ENCODE results near the gene RGL1.

GRCh38 chr1:183841550-183841949 lies 36.6 kb downstream of the RGL1 start:
- TF ChIP-seq, protein P1, sequence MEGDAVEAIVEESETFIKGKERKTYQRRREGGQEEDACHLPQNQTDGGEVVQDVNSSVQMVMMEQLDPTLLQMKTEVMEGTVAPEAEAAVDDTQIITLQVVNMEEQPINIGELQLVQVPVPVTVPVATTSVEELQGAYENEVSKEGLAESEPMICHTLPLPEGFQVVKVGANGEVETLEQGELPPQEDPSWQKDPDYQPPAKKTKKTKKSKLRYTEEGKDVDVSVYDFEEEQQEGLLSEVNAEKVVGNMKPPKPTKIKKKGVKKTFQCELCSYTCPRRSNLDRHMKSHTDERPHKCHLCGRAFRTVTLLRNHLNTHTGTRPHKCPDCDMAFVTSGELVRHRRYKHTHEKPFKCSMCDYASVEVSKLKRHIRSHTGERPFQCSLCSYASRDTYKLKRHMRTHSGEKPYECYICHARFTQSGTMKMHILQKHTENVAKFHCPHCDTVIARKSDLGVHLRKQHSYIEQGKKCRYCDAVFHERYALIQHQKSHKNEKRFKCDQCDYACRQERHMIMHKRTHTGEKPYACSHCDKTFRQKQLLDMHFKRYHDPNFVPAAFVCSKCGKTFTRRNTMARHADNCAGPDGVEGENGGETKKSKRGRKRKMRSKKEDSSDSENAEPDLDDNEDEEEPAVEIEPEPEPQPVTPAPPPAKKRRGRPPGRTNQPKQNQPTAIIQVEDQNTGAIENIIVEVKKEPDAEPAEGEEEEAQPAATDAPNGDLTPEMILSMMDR (tag by site-specific recombination; IDR thresholded peaks at IDR 0.05): no peak
- TF ChIP-seq ZNF133 (tag by site-specific recombination; IDR thresholded peaks at IDR 0.05): no peak
- TF ChIP-seq PBX3 (CRISPR knock-in tag; IDR thresholded peaks at IDR 0.05): no peak
- TF ChIP-seq SALL2 (tag by site-specific recombination; IDR thresholded peaks at IDR 0.05; ENCODE audit: borderline replicate concordance): no peak
- TF ChIP-seq ZNF302 (tag by site-specific recombination; IDR thresholded peaks at IDR 0.05; ENCODE audit: low read depth): no peak
- TF ChIP-seq KLF10 (tag by site-specific recombination; IDR thresholded peaks at IDR 0.05): no peak
- no peak for TF ChIP-seq ZEB2 (tag by site-specific recombination; IDR thresholded peaks at IDR 0.05)
- TF ChIP-seq TCF7L2 (IDR thresholded peaks at IDR 0.05; ENCODE audit: borderline replicate concordance, low read depth, low read length): no peak
- no peak for TF ChIP-seq GLIS2 (tag by site-specific recombination; IDR thresholded peaks at IDR 0.05)
